Loucy (cell line): ENCODE measurements around the gene FAU.

ENCODE experiments used
- CTCF ChIP-seq: fragments of 200-600 bp; sonication (generic); conservative IDR thresholded peaks from 2 replicates; pipeline ENCODE4 v1.5.1; 2014; ENCODE audit warnings: mild to moderate bottlenecking, antibody characterized with exemption, low read length
- EZH2phosphoT487 ChIP-seq: fragments of 200-600 bp; IDR thresholded peaks from 2 replicates; pipeline ENCODE4 v1.6.1; 2018; ENCODE audit warnings: antibody characterized with exemption, mild to moderate bottlenecking, moderate library complexity, borderline replicate concordance

GRCh38 chr11:65084598-65085375 lies 37.1 kb downstream of the FAU start:
- TF ChIP-seq CTCF: no peak
- TF ChIP-seq EZH2phosphoT487: no peak
